HG02840 (cell line): ENCODE results near the gene CPXM1.
"Not testable (repeated sequence)": the region's sequence is repeated elsewhere in the genome, so short reads cannot be mapped to it uniquely, and the experiment has no call there.

Experiments
- ATAC-seq: cut with Tn5 transposase; IDR thresholded peaks from one replicate; pipeline ENCODE4 v1.9.1; 2021; ENCODE audit warnings: mild to moderate bottlenecking, moderate library complexity, moderate number of reproducible peaks; ENCODE audit not compliant: unreplicated experiment, low FRiP score

CPXM1 gene

DNA sequence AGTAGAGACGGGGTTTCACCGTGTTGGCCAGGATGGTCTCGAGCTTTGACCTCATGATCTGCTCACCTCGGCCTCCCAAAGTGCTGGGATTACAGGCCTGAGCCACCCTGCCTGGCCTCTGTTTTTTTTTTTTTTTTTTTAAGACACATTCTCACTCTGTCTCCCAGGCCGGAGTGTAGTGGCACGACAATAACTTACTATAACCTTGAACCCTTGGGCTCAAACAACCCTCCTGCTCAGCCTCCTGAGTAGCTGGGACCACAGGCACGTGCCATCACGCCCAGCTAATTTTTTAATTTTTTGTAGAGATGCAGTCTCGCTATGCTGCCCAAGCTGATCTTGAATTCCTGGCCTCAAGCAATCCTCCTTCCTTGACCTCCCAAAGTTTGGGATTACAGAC is 26.6 kb downstream of the CPXM1 start:
- ATAC-seq, result no peak

DNA sequence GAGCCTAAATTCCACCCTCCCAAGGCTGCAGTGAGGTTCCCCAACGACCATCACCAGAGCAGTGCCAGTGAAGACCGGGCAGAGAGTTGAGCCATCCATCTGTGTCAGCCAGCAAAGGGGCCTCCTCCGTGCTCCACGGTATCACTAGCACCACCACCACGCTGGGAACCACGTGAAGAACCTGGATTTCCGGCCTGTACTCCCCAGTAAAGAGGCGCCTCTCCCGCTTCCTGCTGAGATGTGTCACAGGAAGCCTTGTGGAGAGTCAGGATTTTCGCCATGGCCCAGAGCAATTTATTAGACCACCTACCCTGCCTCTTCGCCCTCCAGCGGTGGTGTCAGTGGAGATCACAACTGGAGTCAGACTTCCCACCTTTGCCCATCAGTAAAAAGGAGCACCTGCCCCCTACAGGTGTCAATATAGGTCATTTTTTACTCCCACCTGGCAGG is 28.8 kb downstream of the CPXM1 start:
- ATAC-seq, result no peak

DNA sequence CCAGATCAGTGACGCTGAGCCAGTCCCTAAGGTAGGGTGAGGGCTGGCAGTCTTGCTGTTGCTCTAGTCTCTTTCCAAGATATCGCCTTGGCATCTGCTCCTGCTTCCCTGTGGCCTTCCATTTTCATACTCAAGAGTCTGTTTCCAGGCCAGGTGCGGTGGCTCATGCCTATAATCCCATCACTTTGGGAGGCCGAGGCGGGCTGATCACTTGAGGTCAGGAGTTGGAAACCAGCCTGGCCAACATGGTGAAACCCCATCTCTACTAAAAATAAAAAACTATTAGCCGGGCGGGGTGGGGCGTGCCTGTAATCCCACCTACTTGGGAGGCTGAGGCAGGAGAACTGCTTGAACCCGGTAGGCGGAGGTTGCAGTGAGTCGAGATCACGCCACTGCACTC is 30.3 kb downstream of the CPXM1 start:
- not testable (repeated sequence) for ATAC-seq

- ATAC-seq, result no peak
Measured at GRCh38 chr20:2768632-2769015, 31.8 kb downstream of the CPXM1 start.

GRCh38 chr20:2767768-2768631 is 32.4 kb downstream of the CPXM1 start:
- no peak for ATAC-seq

DNA sequence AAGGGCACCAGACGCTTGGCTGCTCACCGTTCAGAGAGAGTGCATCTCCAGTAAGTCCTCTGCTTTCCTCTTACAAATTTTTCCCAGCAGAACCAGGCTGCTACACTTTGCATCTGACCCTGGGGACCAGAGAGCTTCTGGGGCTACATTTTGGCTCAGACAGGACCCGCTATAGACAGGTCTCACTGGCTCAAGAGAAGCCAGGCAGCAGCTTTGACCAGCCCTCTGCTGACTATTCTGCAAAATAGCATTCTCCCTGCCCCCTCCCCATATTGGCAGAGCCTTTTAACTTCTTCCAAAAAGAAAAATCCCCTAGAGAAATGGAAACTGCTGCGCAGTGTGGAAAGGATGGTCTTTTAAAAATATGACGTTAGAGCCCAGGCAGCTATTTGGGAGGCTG is 37.2 kb downstream of the CPXM1 start:
- ATAC-seq, result no peak

GRCh38 chr20:2762578-2763131 is 37.8 kb downstream of the CPXM1 start:
- no peak for ATAC-seq

GRCh38 chr20:2761885-2762284 is 38.5 kb downstream of the CPXM1 start:
- ATAC-seq, result no peak

GRCh38 chr20:2760952-2761305 is 39.5 kb downstream of the CPXM1 start:
- no peak for ATAC-seq

DNA sequence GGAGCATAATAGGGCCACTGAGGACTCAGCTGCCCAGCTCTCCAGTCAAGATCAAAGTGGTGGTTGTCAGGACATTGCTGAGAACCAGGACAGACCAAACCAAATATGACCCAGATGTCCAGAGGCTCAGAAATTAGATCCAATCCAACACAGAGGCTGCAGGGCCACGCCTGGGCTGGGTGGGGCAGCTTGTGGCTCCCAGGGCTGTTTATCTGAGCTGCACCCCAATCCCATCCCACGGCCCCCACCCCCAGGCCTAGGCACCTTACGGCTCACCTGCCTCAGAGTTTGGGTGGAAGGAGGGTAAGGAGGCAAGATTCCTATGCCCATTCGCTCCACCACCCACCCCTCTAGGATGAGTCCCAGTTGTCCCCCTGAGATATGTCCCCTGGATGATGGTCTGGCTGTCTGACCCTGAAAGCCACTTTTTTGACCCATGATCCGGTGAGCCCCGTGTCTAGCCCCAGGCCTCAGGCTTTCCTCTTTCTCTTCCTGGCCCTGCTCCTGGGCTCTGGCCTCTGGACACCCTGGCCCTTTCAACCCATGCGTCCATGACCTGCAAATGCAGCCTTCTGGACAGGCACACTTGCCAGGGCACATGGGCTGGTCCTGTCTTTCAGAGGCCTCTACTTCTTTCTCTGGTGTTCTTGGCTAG is 40.0 kb downstream of the CPXM1 start:
- ATAC-seq, result no peak

DNA sequence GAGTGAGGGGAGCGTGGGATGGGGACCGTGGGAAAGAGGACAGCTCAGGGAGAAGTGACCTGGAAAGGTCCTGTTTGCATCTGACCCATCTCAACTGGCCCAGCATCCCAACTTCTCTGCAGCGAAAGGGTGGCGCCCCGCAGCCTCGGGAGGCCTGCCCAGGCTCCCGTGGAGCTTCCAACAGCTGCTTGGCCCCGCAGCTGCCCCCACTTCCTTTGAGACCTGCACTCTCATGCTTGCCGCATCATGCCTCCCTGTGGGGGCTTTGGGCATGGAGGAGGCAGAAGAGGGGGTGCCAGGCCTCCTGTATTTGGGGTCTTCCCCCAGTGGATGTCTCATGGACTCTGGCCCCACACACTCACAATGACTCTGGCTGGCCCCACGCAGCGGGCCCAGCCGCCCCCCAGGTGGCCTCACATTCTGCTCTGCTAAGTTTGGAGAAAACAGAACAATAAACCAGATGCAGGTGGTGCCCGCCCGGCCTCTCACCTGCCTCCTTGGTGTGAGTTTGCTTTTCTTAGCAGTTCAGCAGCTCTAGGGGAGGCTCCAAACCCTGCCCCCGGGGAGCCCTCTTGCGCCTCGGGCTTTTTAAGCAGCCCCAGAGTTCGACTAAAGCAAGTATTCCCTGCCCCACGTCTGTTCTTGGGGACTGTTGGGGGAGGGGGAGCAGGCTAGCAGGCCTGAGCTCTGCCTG is 40.7 kb downstream of the CPXM1 start:
- no peak for ATAC-seq

- ATAC-seq, result no peak
Measured at GRCh38 chr20:2759143-2759542, 41.3 kb downstream of the CPXM1 start.

GRCh38 chr20:2757969-2758368 is 42.5 kb downstream of the CPXM1 start:
- no peak for ATAC-seq

DNA sequence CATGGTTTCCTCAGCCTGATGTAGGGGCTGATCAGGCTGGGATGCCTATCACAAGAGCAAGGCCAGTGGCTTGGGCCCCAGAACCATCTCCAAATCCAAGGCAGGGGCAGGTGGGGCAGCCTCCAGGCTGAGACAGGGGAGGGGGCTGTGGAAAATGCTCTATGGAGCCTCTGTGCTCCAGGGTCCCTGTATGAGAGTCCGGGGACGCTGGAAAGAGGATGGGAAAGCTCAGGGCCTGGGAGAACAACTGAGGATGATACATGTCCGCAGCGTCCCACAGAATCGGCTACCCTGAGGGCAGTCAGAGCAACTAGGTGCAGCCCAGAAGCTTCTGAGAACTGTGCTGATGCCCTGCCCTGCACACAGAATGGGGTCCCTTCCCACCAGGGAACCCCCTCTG is 43.4 kb downstream of the CPXM1 start:
- no peak for ATAC-seq

DNA sequence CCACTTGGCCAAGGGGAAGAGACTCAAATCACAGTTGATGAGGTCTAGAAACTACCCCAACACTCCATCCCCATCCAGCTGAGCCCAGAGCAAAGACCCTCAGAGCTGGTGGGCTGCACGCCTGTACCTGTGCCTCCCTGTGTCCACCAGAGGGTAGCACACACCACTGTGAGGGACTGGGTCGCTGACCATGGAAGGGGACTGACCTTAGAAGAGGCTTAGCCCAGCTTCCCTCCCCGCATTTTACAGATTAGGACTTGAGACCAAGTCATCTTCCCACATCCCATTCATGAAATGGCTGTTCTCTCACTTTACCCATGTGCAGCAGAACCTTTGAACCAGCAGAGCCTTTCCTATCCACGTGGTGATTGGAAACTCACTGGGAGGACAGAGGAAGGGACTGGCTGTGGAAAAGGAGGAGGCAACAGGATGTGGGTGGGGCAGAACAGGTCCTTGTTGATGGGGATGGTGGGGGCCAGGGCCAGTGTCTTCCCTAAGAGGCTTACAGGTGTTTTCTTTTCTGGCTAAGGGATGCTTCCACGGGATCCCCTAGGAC is 44.3 kb downstream of the CPXM1 start:
- no peak for ATAC-seq

DNA sequence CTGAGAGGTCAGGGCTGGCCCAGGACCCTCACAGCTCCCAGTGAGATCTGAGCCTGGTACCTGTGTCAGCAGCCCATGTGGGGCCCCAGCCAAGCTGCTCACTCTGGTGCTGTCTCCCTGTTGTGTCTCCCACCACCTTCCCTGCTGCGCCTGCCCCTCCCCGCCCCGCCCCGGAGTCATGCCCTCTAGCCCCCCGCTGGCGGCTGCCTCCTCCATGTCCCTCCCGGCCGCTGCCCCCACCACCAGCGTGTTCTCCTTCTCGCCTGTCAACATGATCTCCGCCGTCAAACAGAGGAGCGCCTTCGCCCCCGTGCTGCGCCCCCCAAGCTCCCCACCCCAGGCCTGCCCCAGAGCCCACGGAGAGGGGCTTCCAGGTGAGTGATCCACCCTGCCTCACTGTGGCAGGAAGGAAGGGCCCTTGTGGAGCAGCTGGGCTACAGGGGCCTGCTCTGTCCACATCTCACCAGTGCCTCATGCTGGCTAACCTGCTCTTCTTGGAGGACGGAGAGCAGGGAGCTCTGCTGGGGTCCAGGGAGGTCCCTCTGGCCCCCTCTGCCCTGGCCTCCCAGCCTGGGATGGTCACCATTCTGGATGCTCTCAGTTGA is 44.9 kb downstream of the CPXM1 start:
- no peak for ATAC-seq

- no peak for ATAC-seq
Measured at GRCh38 chr20:2754424-2754823, 46.0 kb downstream of the CPXM1 start.

- no peak for ATAC-seq
Measured at GRCh38 chr20:2753461-2754040, 46.9 kb downstream of the CPXM1 start.

DNA sequence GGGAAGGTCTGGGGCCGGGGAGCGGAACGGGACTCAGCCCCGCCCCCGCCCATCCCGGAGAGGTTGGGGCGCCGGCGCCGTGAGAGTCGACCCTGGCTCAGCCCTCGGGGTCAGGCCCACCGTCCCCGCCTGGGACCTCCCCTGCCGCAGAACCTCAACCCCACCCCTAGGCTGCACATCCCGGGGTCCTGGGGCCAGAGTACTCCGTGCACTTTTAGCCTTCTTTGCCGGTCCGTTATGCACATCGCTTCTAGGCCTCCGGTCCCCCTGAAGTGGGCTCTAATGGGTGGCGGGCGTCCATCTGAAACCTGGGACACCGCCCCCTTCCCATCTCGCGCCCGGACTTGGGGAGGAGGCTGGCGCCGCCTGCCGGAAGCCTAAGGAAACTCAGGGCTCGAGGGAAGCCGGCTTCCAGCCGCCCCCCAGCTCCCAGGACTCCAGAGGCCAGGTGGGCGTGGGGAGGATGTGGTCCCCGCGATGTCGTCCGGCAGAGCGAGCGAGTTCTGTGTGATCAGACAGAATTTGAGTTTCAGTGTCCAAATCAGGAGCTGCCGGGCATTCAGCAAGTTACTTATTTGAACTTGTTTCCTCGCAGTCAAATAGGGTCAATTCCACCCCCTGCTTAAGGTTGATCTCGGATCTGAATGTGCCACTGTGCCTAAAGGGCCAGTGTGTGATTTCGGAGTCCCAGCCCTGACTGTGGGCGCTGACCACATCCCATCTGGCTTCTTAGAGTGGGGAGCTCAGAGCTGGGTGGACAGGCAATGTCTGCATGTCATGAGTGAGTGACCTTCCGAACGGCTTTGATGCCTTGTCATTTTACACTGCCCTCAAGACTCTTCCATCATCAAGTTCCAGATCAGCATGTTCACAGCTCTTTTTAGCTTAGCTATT is 47.6 kb downstream of the CPXM1 start:
- ATAC-seq, result no peak
